HG03095 (cell line): Measurements from ENCODE around the gene FCRL6.

Source experiments
- ATAC-seq: cut with Tn5 transposase; IDR thresholded peaks from one replicate; pipeline ENCODE4 v1.9.1; 2021; ENCODE audit warnings: moderate library complexity; ENCODE audit not compliant: unreplicated experiment

FCRL6 gene

DNA sequence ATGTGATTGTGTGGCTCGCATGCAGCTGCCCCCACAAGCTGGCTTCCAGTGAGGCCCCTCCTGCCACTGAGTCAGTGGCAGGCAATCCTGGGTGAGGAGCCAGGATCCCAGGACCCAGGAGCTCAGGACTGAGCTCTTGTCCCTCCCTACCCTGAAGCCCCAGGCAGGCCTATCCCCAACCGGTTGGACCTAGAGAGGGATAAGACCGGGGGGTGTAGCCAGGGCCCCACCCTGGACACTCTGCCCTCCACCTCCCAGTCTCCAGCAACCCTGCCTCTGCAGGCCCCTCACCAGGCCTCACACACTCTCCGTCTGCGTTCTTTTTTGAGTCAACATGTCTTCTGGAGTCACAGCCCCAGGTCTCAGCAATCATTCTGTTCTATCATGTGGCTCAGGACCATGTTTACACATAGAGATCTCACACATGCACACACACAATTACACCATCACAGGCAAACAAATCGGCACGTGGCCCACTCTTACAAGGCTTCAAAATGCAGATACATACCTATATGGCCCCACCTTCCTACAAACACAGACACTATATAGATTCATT, 57.7 kb downstream of the FCRL6 start:
- ATAC-seq = no peak

- ATAC-seq = no peak
Observed at GRCh38 chr1:159860456-159860855, 58.3 kb downstream of the FCRL6 start.

DNA sequence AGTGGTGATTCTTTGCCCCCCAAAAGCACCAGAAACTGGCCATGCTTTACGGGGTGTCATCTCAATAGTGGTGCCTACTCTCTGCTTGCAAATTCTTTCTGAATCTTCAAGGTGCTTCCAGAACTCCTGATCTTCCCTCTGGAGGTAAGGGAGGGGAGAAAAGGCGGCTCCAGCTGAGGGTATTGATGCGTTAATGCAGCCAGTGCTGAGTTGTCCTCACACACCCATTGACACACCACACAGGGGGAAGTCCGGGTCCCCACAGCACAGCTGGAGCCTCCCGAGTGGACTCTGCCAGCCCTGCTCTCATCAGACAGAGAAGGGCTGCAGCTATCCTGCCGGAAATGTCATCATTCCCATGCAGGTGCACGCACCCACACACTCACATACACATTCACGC, 59.1 kb downstream of the FCRL6 start:
- ATAC-seq = no peak

- ATAC-seq = no peak
Observed at GRCh38 chr1:159862031-159862430, 59.9 kb downstream of the FCRL6 start.

DNA sequence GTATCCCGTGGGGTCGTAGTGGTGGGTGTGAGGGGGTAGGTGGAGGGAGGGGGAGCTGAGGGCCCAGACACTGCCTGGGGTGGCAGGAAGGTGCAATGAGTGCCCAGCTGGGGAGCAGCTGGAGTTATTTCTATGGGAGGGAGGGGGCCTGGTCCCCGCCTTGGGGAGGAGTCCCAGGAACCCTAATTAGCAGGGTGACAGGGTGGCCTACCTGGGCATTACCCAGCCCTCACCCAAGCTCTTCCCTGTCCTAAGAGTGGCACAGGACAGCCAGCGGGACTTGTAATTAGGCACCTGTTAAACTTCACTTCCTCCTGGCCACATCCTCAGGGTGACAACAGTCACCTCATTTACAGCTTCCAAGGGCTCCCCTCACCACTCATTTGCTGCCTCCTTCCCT, 60.4 kb downstream of the FCRL6 start, which contains the start of gene VSIG8:
Gene VSIG8 (minus strand): TSS at position 101 of the 400 bp plus-strand sequence. CDS start 136 bp downstream, outside the sequence.
- ATAC-seq = no peak

DNA sequence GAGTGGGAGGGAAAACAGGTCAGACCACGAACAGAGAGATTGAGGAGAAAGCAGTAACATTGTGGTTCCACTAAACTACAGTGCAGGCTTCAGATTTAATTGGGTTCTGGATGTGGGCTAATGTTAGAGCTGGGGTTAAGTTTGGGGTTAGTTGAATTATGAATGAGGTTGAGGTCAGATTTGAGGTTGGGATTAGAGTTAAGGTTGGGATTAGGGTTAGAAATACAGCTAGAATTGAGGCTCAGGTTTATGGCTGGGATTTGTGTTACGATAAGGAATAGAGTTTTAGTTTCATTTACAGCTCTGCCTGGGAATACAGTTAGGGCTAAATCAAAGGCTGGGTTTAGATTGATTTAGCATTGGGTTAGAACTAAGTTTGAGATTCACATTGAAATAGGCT, 62.1 kb downstream of the FCRL6 start:
- no peak for ATAC-seq
